Kidney tubule cell (primary cell): ENCODE measurements around the gene COA1.
A peak's percentile ranks its signal among the peaks of the same experiment; 100 is the strongest.
"Not testable (repeated sequence)": the region's sequence is repeated elsewhere in the genome, so short reads cannot be mapped to it uniquely, and the experiment has no call there.

Experiments
- DNase-seq: peaks from one replicate; pipeline ENCODE4 v3.0.0-alpha.2; 2018; ENCODE audit warnings: low spot score

COA1 gene

GRCh38 chr7:43729214-43729923 lies at the start of gene COA1:
TSS of gene COA1 (minus strand) at chr7:43729523. CDS start at chr7:43648614, 80,909 bp downstream.
- DNase-seq = peak; percentile 95

GRCh38 chr7:43778293-43779044 lies 49.1 kb upstream of the COA1 start:
- DNase-seq = not testable (repeated sequence)

- not testable (repeated sequence) for DNase-seq
These were observed 45.9 kb upstream of the COA1 start for GRCh38 chr7:43775255-43775654.

- not testable (repeated sequence) for DNase-seq
These were observed 43.9 kb upstream of the COA1 start for GRCh38 chr7:43773268-43773667.

- DNase-seq = no peak
These were observed 42.2 kb upstream of the COA1 start for GRCh38 chr7:43771573-43771972.

GRCh38 chr7:43771128-43771527 lies 41.8 kb upstream of the COA1 start:
- no peak for DNase-seq

GRCh38 chr7:43769791-43770465 lies 40.6 kb upstream of the COA1 start:
- DNase-seq = peak; percentile 45

- DNase-seq = no peak
These were observed 40.0 kb upstream of the COA1 start for GRCh38 chr7:43769281-43769680.

- no peak for DNase-seq
These were observed 39.6 kb upstream of the COA1 start for GRCh38 chr7:43768887-43769272.

GRCh38 chr7:43768201-43768886 lies 39.0 kb upstream of the COA1 start:
- DNase-seq = no peak

GRCh38 chr7:43767311-43767710 lies 38.0 kb upstream of the COA1 start:
- DNase-seq = no peak

GRCh38 chr7:43766564-43766963 lies 37.2 kb upstream of the COA1 start:
- DNase-seq = no peak

- DNase-seq = peak; percentile 77
These were observed 35.6 kb upstream of the COA1 start for GRCh38 chr7:43764807-43765491.

- DNase-seq = peak; percentile 45
These were observed 34.9 kb upstream of the COA1 start for GRCh38 chr7:43764039-43764761.

GRCh38 chr7:43763183-43763582 lies 33.9 kb upstream of the COA1 start:
- no peak for DNase-seq

GRCh38 chr7:43761938-43762692 lies 32.8 kb upstream of the COA1 start:
- DNase-seq = peak; percentile 23

GRCh38 chr7:43761382-43761781 lies 32.1 kb upstream of the COA1 start:
- DNase-seq = no peak

GRCh38 chr7:43760861-43761260 lies 31.5 kb upstream of the COA1 start:
- no peak for DNase-seq

GRCh38 chr7:43758822-43759683 lies 29.7 kb upstream of the COA1 start:
- DNase-seq = peak; percentile 41
